Activated CD4-positive, alpha-beta memory T cell treated with anti-CD3 and anti-CD28 coated beads, Interleukin-2, amount 10 ng/mL, durations not matched to agents 7 days and 5 days (primary cell): ENCODE data around the gene PRKAR2A. TPM values are rescaled to one million over a fixed set of nuclear protein-coding genes. Genes with fewer than 3 reads are reported as not detected.
A peak's percentile ranks its signal among the peaks of the same experiment; 100 is the strongest.

ENCODE experiments used
- CTCF ChIA-PET: fragments of 350-600 bp; sonication (Branson Sonifier 250); formaldehyde crosslinking; loops from one replicate; lab custom pipeline; 2021; ENCODE audit warnings: antibody characterized with exemption, inconsistent platforms; lab: Charles Lee
- POLR2A ChIA-PET: fragments of 350-600 bp; sonication (Branson Sonifier 250); formaldehyde crosslinking; loops from one replicate; lab custom pipeline; 2021; ENCODE audit warnings: antibody characterized with exemption; lab: Charles Lee
- DNase-seq: peaks from one replicate; pipeline ENCODE4 v3.0.0-alpha.2; 2020
- H3K27ac Mint-ChIP-seq: one replicate; pipeline ENCODE4 v1.8.0; 2021; ENCODE audit warnings: mild to moderate bottlenecking, mixed read lengths
- H3K27me3 Mint-ChIP-seq: one replicate; pipeline ENCODE4 v1.8.0; 2021; ENCODE audit warnings: mixed read lengths
- H3K36me3 Mint-ChIP-seq: one replicate; pipeline ENCODE4 v1.8.0; 2021; ENCODE audit warnings: low read depth, mixed read lengths
- H3K4me1 Mint-ChIP-seq: one replicate; pipeline ENCODE4 v1.8.0; 2021; ENCODE audit warnings: mixed read lengths
- H3K4me3 Mint-ChIP-seq: one replicate; pipeline ENCODE4 v1.8.0; 2021; ENCODE audit warnings: mild to moderate bottlenecking, mixed read lengths
- H3K9me3 Mint-ChIP-seq: one replicate; pipeline ENCODE4 v1.8.0; 2021; ENCODE audit warnings: mixed read lengths
- total RNA-seq, 2 experiments: library from RNA; stranded (reverse); gene quantifications; one replicate each; pipeline ENCODE4 v1.2.3, GENCODE V29; 2021

The PRKAR2A gene
- total RNA-seq, 2 experiments from 2014 or later, result 28.3 to 29.7 TPM

GRCh38 chr3:48858709-48859108 is 11.0 kb upstream of the PRKAR2A start:
- ChIA-PET CTCF (no interaction called here), POLR2A (no interaction called here)
- H3K9me3 Mint-ChIP-seq, result no peaks in the 10 kb centered on the region
- peaks cover 8% of the 10 kb centered on the region for H3K4me1 Mint-ChIP-seq
- DNase-seq, result no peak
- H3K4me3 Mint-ChIP-seq, result no peak overlapping the region
- no peaks in the 10 kb centered on the region for H3K27me3 Mint-ChIP-seq
- H3K36me3 Mint-ChIP-seq, result peaks cover 28% of the 10 kb centered on the region
- no peak overlapping the region for H3K27ac Mint-ChIP-seq

DNA sequence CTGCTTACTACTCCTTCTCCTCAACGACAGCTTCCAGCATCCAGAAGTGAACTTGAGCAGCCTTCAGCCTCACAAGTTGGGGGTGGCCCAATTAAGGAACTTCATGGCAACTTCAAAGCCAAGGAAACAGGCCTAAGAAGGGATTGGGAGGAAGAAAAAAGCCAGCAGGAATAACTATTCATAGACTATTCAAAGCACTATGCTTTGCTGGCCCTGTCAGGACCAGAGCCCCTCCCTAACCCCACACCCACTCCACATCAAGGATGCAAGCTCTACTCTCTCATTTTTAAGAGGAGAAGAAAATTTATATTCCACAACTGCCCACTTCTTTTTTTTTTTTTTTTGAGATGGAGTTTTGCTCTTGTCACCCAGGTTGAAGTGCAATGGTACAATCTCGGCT is 10.0 kb upstream of the PRKAR2A start:
- Mint-ChIP-seq H3K27me3 (no peaks in the 10 kb centered on the region), H3K27ac (no peak overlapping the region), H3K36me3 (peaks cover 28% of the 10 kb centered on the region), H3K9me3 (no peaks in the 10 kb centered on the region), H3K4me3 (no peak overlapping the region), H3K4me1 (peaks cover 8% of the 10 kb centered on the region)
- POLR2A ChIA-PET, result interaction anchor here (1.6 kb wide), 1 partner anchor 10 kb away, joined by 8 read pairs; the partner anchor contains the start of gene PRKAR2A
- DNase-seq, result no peak
- CTCF ChIA-PET, result interaction anchor here (0.7 kb wide), 1 partner anchor 130 kb away, joined by 3 read pairs; no protein-coding TSS in a partner anchor

- Mint-ChIP-seq H3K36me3 (peaks cover 25% of the 10 kb centered on the region), H3K9me3 (no peaks in the 10 kb centered on the region), H3K4me1 (peaks cover 8% of the 10 kb centered on the region), H3K27me3 (no peaks in the 10 kb centered on the region), H3K4me3 (no peak overlapping the region), H3K27ac (no peak overlapping the region)
- ChIA-PET CTCF (interaction anchor here (0.6 to 1.0 kb wide), 5 partner anchors 10 to 420 kb away, joined by 3 read pairs; no protein-coding TSS in a partner anchor), POLR2A (interaction anchor here (1.6 kb wide), 1 partner anchor 9 kb away, joined by 8 read pairs; the partner anchor contains the start of gene PRKAR2A)
- no peak for DNase-seq
These were observed 8.8 kb upstream of the PRKAR2A start for GRCh38 chr3:48856469-48856868.

DNA sequence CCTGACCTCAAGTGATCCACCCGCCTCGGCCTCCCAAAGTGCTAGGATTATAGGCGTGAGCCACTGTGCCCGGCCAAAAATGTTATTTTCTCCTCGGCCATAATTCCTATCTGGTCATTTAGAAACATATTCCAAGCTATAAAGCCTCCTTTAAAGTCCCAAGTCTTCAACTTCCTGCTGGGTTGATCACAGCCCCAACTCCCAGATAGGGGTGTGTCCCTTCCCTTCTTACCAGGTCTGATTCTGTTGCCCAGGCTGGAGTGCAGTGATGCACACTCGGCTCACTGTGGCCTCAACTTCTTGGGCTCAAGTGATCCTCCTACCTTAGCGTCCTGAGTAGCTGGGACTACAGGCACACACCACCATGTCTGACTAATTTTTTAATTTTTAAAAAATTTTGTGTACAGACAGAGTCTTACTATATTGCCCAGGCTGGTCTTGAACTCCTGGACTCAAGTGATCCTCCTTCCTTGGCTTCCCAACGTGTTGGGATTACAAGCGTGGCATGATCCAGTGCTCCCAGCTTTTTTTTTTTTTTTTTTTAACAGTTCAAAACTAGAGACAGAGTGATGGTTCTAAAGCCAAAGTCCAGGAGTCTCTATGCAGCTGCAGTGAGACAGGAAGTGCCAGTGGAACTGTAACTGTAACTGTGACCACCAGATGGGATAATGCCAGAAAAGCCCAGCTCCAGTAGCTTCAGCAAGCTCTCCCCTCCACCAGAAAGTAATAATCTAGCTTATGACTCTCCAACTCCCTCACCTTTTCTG is 8.2 kb upstream of the PRKAR2A start:
- ChIA-PET CTCF (interaction anchor here (0.6 to 1.0 kb wide), 3 partner anchors 9 to 96 kb away, joined by 3 read pairs; no protein-coding TSS in a partner anchor), POLR2A (no interaction called here)
- Mint-ChIP-seq H3K4me1 (peaks cover 8% of the 10 kb centered on the region), H3K36me3 (peaks cover 25% of the 10 kb centered on the region), H3K9me3 (no peaks in the 10 kb centered on the region), H3K27ac (no peak overlapping the region), H3K27me3 (no peaks in the 10 kb centered on the region), H3K4me3 (no peak overlapping the region)
- DNase-seq, result no peak

GRCh38 chr3:48852151-48852550 is 4.5 kb upstream of the PRKAR2A start:
- no peak for DNase-seq
- Mint-ChIP-seq H3K36me3 (peaks cover 8% of the 10 kb centered on the region), H3K9me3 (no peaks in the 10 kb centered on the region), H3K4me1 (peaks cover 8% of the 10 kb centered on the region), H3K27ac (no peak overlapping the region), H3K4me3 (no peak overlapping the region), H3K27me3 (no peaks in the 10 kb centered on the region)
- POLR2A ChIA-PET, result no interaction called here
- CTCF ChIA-PET, result no interaction called here

- peaks cover 13% of the 10 kb centered on the region for H3K4me1 Mint-ChIP-seq
- H3K36me3 Mint-ChIP-seq, result peaks cover 2% of the 10 kb centered on the region
- ChIA-PET CTCF (no interaction called here), POLR2A (no interaction called here)
- DNase-seq, result no peak
- no peaks in the 10 kb centered on the region for H3K9me3 Mint-ChIP-seq
- H3K27ac Mint-ChIP-seq, result no peak overlapping the region
- no peak overlapping the region for H3K4me3 Mint-ChIP-seq
- no peaks in the 10 kb centered on the region for H3K27me3 Mint-ChIP-seq
These were observed 3.7 kb upstream of the PRKAR2A start for GRCh38 chr3:48851407-48851806.

DNA sequence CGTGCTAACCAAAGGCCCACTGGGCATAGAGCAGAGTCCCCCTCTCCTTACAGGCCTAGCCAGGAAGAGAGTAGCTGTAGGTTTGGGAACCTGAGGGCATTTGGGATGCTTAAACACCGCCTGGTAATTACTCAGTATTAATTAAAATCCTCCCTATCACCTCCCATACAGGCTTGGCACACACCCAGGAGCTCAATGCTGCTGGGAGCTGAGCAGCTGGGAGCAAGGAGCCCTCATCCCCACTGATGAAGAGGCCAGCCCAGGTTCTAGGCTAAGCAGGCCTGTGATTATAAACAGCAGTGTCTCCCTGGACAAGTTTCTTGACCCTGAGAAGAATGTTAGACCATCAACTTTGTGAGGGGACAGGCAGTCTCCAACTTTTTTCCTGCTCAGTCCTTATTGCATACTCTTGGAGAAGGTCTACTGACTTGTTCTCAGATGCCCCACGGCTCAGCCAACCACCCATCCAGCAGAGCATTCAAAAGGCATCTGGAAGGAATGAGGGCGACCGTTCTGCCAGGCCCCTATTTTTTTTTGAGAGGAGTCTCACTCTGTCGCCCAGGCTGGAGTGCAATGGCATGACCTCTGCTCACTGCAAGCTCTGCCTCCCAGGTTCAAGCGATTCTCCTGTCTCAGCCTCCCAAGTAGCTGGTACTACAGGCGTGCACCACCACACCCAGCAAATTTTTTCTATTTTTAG is 1.3 kb upstream of the PRKAR2A start:
- Mint-ChIP-seq H3K27ac (no peak overlapping the region), H3K4me1 (peaks cover 26% of the 10 kb centered on the region), H3K36me3 (peaks cover 8% of the 10 kb centered on the region), H3K27me3 (no peaks in the 10 kb centered on the region), H3K4me3 (no peak overlapping the region), H3K9me3 (no peaks in the 10 kb centered on the region)
- no peak for DNase-seq
- POLR2A ChIA-PET, result interaction anchor here (1.3 kb wide), 1 partner anchor 81 kb away, joined by 3 read pairs; no protein-coding TSS in a partner anchor
- CTCF ChIA-PET, result no interaction called here

- Mint-ChIP-seq H3K27ac (peak overlapping the region; percentile 68), H3K4me3 (peak overlapping the region; percentile 81), H3K9me3 (no peaks in the 10 kb centered on the region), H3K27me3 (no peaks in the 10 kb centered on the region), H3K4me1 (peaks cover 26% of the 10 kb centered on the region), H3K36me3 (peaks cover 11% of the 10 kb centered on the region)
- peak; percentile 46 for DNase-seq
- CTCF ChIA-PET, result interaction anchor here (0.9 to 2.2 kb wide), 9 partner anchors 8 to 492 kb away, joined by 3 to 6 read pairs (median 4); partner anchors contain the start of gene ARIH2
- POLR2A ChIA-PET, result interaction anchor here (1.0 to 2.4 kb wide), 17 partner anchors 10 to 247 kb away, joined by 3 to 24 read pairs (median 5); partner anchors contain the start of genes ARIH2, DALRD3, IP6K2 and QRICH1
These were observed 596 bp downstream of the PRKAR2A start for GRCh38 chr3:48847053-48847503.

GRCh38 chr3:48845170-48845569 is 2.5 kb downstream of the PRKAR2A start:
- POLR2A ChIA-PET, result interaction anchor here (0.9 to 1.5 kb wide), 2 partner anchors 53 to 74 kb away, joined by 3 read pairs; partner anchors contain the start of gene SLC25A20
- DNase-seq, result no peak
- H3K27ac Mint-ChIP-seq, result no peak overlapping the region
- H3K27me3 Mint-ChIP-seq, result no peaks in the 10 kb centered on the region
- peaks cover 11% of the 10 kb centered on the region for H3K36me3 Mint-ChIP-seq
- no peaks in the 10 kb centered on the region for H3K9me3 Mint-ChIP-seq
- peaks cover 26% of the 10 kb centered on the region for H3K4me1 Mint-ChIP-seq
- H3K4me3 Mint-ChIP-seq, result peak overlapping the region; percentile 8
- CTCF ChIA-PET, result interaction anchor here (1.2 to 1.5 kb wide), 2 partner anchors 107 to 158 kb away, joined by 3 to 4 read pairs; no protein-coding TSS in a partner anchor

DNA sequence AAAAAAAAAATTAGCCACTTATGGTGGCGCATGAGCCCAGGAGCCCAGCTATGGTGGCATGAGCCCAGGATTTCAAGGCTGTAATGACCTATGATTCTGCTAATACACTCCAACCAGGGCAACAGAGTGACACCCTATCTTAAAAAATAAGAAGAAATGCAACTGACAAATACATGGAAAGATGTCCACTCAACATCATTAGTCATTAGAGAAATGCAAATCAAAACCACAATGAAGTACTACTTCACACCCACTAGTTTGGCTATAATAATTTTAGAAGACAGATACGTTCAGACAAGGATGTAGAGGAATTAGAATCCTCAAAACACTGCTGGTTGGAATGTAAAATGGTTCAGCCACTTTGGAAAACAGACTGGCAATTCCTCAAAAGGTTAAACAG is 10.5 kb downstream of the PRKAR2A start:
- peaks cover 5% of the 10 kb centered on the region for H3K4me1 Mint-ChIP-seq
- ChIA-PET POLR2A (no interaction called here), CTCF (interaction anchor here (0.7 to 1.4 kb wide), 4 partner anchors 10 to 153 kb away, joined by 3 to 8 read pairs (median 5); partner anchors contain the start of gene PRKAR2A)
- H3K27ac Mint-ChIP-seq, result no peak overlapping the region
- H3K36me3 Mint-ChIP-seq, result peaks cover 16% of the 10 kb centered on the region
- no peak overlapping the region for H3K4me3 Mint-ChIP-seq
- H3K9me3 Mint-ChIP-seq, result no peaks in the 10 kb centered on the region
- no peaks in the 10 kb centered on the region for H3K27me3 Mint-ChIP-seq
- no peak for DNase-seq

DNA sequence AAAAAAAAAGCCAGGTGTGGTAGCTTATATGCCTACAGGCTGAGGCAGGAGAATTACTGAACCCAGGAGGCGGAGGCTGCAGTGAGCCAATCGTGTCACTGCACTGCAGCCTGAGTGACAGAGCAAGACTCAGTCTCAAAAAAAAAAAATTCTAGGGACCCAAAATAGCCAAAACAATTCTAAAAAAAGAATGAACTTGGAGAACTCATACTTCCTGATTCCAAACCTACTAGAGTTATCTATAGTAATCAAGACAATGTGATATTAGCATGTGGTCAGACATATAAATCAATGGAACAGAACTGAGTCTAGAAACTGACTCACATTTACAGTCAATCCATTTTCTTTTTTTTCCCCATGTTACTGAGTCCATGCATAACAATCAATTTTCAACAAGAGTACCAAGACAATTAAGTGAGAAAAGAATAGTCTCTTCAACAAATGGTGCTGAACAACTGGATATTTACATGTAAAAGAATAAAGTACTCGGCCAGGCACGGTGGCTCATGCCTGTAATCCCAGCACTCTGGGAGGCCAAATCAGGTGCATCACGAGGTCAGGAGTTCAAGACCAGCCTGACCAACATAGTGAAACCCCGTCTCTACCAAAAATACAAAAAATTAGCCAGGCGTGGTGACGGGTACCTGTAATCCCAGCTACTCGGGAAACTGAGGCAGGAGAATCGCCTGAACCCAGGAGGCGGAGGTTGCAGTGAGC is 11.9 kb downstream of the PRKAR2A start:
- ChIA-PET POLR2A (no interaction called here), CTCF (no interaction called here)
- Mint-ChIP-seq H3K4me1 (peaks cover 5% of the 10 kb centered on the region), H3K27me3 (no peaks in the 10 kb centered on the region), H3K27ac (no peak overlapping the region), H3K4me3 (no peak overlapping the region), H3K36me3 (peaks cover 16% of the 10 kb centered on the region), H3K9me3 (no peaks in the 10 kb centered on the region)
- no peak for DNase-seq

DNA sequence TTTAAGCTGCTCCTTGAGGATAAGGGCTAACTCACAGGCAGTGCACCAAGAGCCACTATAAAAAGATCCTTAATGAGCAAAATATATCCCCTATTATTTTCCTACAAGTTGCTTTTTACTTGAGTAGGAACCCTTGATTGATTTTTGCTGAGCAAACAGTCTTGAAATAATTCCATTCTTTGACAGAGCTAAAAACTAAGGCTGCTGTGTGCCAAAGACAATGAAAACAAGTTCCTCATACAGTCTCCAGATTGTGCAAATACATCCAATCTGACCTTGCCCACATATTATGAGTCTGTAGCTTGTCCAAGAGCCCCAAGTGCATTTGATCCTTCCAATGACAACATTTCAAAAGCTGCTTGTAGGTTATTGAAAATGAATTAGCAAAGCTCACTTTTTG is 15.0 kb downstream of the PRKAR2A start:
- ChIA-PET CTCF (interaction anchor here (0.6 to 0.9 kb wide), 3 partner anchors 9 to 133 kb away, joined by 3 read pairs; no protein-coding TSS in a partner anchor), POLR2A (no interaction called here)
- no peak overlapping the region for H3K27ac Mint-ChIP-seq

More for the DNA sequence above, 15.0 kb downstream of the PRKAR2A start:
- Mint-ChIP-seq H3K9me3 (no peaks in the 10 kb centered on the region), H3K36me3 (peaks cover 12% of the 10 kb centered on the region), H3K27me3 (no peaks in the 10 kb centered on the region), H3K4me3 (no peak overlapping the region), H3K4me1 (peaks cover 3% of the 10 kb centered on the region)
- DNase-seq, result no peak
